H1 (cell line): ENCODE results near the gene CLCC1. TPM values are rescaled to one million over a fixed set of nuclear protein-coding genes. Genes with fewer than 3 reads are reported as not detected.

Experiments
- CTCF ChIA-PET: fragments of 300-600 bp; sonication (Branson Sonifier 250); formaldehyde crosslinking; loops from one replicate; lab custom pipeline; 2021; ENCODE audit not compliant: partially characterized antibody; lab: Charles Lee
- POLR2A ChIA-PET: fragments of 300-600 bp; sonication (Branson Sonifier 250); formaldehyde crosslinking; loops from one replicate; lab custom pipeline; 2021; ENCODE audit warnings: inconsistent platforms; ENCODE audit not compliant: partially characterized antibody; lab: Charles Lee
- DNase-seq, 2 experiments: peaks; one replicate each; pipeline versions ENCODE4 v3.0.0 to v3.0.0-alpha.2; 2010 to 2022; ENCODE audit warnings: low spot score in 2 of 2, low read depth in 1 of 2, mixed read lengths in 1 of 2
- FAIRE-seq: peaks from 2 replicates; lab custom pipeline; 2011; peaks lifted over from hg19 to GRCh38; lab: Jason Lieb, UNC
- H2AFZ ChIP-seq: 2 replicates; pipeline ENCODE4 v1.8.1; 2012; ENCODE audit warnings: low read length, inconsistent platforms
- H2AK5ac ChIP-seq: 2 replicates; pipeline ENCODE4 v1.6.1; 2013; ENCODE audit warnings: low read depth, low read length
- H2BK120ac ChIP-seq: replicated peaks from 2 replicates; pipeline ENCODE3; 2013; ENCODE audit warnings: low read depth, low read length, inconsistent platforms
- H2BK12ac ChIP-seq: 2 replicates; pipeline ENCODE4 v1.6.1; 2013; ENCODE audit warnings: low read depth, low read length
- H2BK15ac ChIP-seq: 2 replicates; pipeline ENCODE4 v1.6.1; 2013; ENCODE audit warnings: low read length
- H2BK20ac ChIP-seq: 2 replicates; pipeline ENCODE4 v1.6.1; 2013; ENCODE audit warnings: low read length
- H2BK5ac ChIP-seq: 2 replicates; pipeline ENCODE4 v1.6.1; 2013; ENCODE audit warnings: low read depth, low read length
- H3K14ac ChIP-seq: 2 replicates; pipeline ENCODE4 v1.6.1; 2013; ENCODE audit warnings: inconsistent platforms; ENCODE audit not compliant: insufficient read length
- H3K18ac ChIP-seq: 2 replicates; pipeline ENCODE4 v1.6.1; 2013; ENCODE audit warnings: low read length; ENCODE audit errors: extremely low read depth
- H3K23ac ChIP-seq: 2 replicates; pipeline ENCODE4 v1.6.1; 2013; ENCODE audit warnings: inconsistent platforms; ENCODE audit not compliant: insufficient read length
- H3K23me2 ChIP-seq: 2 replicates; pipeline ENCODE4 v1.6.1; 2013; ENCODE audit warnings: low read depth, low read length
- H3K27ac ChIP-seq: 2 replicates; pipeline ENCODE4 v1.6.1; 2011; ENCODE audit warnings: low read depth, low read length, inconsistent platforms
- H3K27me3 ChIP-seq, 4 experiments: replicated peaks in 1 of 4; 1 replicate in 1 of 4; 2 replicates in 3 of 4; pipeline versions ENCODE4 v1.6.1 to v1.8.1; 2011 to 2013; ENCODE audit warnings: low read length in 3 of 4, mild to moderate bottlenecking in 3 of 4, inconsistent platforms in 2 of 4, mixed read lengths in 2 of 4, moderate library complexity in 1 of 4; ENCODE audit not compliant: control insufficient read depth in 3 of 4, insufficient read depth in 3 of 4; ENCODE audit errors: extremely low read depth in 1 of 4
- H3K36me3 ChIP-seq, 4 experiments: 2 replicates each; pipeline versions ENCODE4 v1.6.1 to v1.8.1; 2011 to 2013; ENCODE audit warnings: mild to moderate bottlenecking in 4 of 4, low read length in 3 of 4, moderate library complexity in 2 of 4, control low read depth in 1 of 4, inconsistent platforms in 1 of 4; ENCODE audit not compliant: insufficient read depth in 4 of 4, control insufficient read depth in 2 of 4
- H3K4ac ChIP-seq: replicated peaks from 2 replicates; pipeline ENCODE3; 2013; ENCODE audit warnings: low read length, low read depth, mixed read lengths, inconsistent platforms; ENCODE audit not compliant: insufficient read length
- H3K4me1 ChIP-seq, 4 experiments: replicated peaks in 1 of 4; 1 replicate in 1 of 4; 2 replicates in 3 of 4; pipeline versions ENCODE4 v1.6.1 to v1.8.1; 2011 to 2013; ENCODE audit warnings: low read length in 3 of 4, inconsistent platforms in 2 of 4, mixed read lengths in 1 of 4; ENCODE audit not compliant: insufficient read depth in 4 of 4, control insufficient read depth in 3 of 4
- H3K4me2 ChIP-seq, 2 experiments: 2 replicates each; pipeline versions ENCODE4 v1.6.1 to v1.8.1; 2011 to 2013; ENCODE audit warnings: low read depth in 2 of 2, low read length in 2 of 2, control low read depth in 1 of 2, inconsistent platforms in 1 of 2, mild to moderate bottlenecking in 1 of 2; ENCODE audit not compliant: insufficient read depth in 1 of 2
- H3K4me3 ChIP-seq, 4 experiments: fragments of 200-600, 300-600 bp in 1 of 4; sonication (generic), shearing (Covaris generic), sonication (Bioruptor Twin) in 1 of 4; 2 replicates each; pipeline versions ENCODE4 v1.5.1 to v1.8.1; 2011 to 2016; ENCODE audit warnings: low read length in 4 of 4, low read depth in 3 of 4, control low read depth in 2 of 4, inconsistent platforms in 2 of 4, mild to moderate bottlenecking in 2 of 4, mixed read lengths in 1 of 4, moderate library complexity in 1 of 4; ENCODE audit not compliant: insufficient read depth in 2 of 4; ENCODE audit errors: extremely low read depth in 1 of 4
- H3K56ac ChIP-seq: replicated peaks from 2 replicates; pipeline ENCODE3; 2013; ENCODE audit warnings: low read depth, mild to moderate bottlenecking, mixed read lengths, low read length, inconsistent platforms; ENCODE audit not compliant: insufficient read length
- H3K79me1 ChIP-seq: 2 replicates; pipeline ENCODE4 v1.6.1; 2013; ENCODE audit warnings: low read depth, low read length, control low read depth
- H3K79me2 ChIP-seq, 2 experiments: 2 replicates each; pipeline versions ENCODE4 v1.6.1 to v1.8.1; 2012 to 2013; ENCODE audit warnings: low read length in 2 of 2, mild to moderate bottlenecking in 2 of 2, inconsistent platforms in 1 of 2; ENCODE audit not compliant: insufficient read depth in 2 of 2, control insufficient read depth in 1 of 2
- H3K9ac ChIP-seq, 4 experiments: replicated peaks in 1 of 4; 1 replicate in 1 of 4; 2 replicates in 3 of 4; pipeline versions ENCODE4 v1.6.1 to v1.8.1; 2011 to 2013; ENCODE audit warnings: low read depth in 3 of 4, low read length in 3 of 4, control low read depth in 2 of 4, mild to moderate bottlenecking in 2 of 4, moderate library complexity in 2 of 4, inconsistent platforms in 1 of 4; ENCODE audit errors: extremely low read depth in 1 of 4
- H3K9me3 ChIP-seq, 2 experiments: 2 replicates each; pipeline versions ENCODE4 v1.6.1 to v1.8.1; 2012 to 2013; ENCODE audit warnings: mild to moderate bottlenecking in 2 of 2, moderate library complexity in 2 of 2, control low read depth in 1 of 2, inconsistent platforms in 1 of 2, low read depth in 1 of 2, low read length in 1 of 2, mixed read lengths in 1 of 2; ENCODE audit not compliant: insufficient read depth in 2 of 2
- H4K20me1 ChIP-seq, 2 experiments: replicated peaks in 1 of 2; 2 replicates each; pipeline versions ENCODE3 to v1.8.1; 2011 to 2013; ENCODE audit warnings: inconsistent platforms in 2 of 2, low read length in 2 of 2, mild to moderate bottlenecking in 1 of 2; ENCODE audit not compliant: insufficient read depth in 2 of 2, control insufficient read depth in 1 of 2
- H4K5ac ChIP-seq: 2 replicates; pipeline ENCODE4 v1.6.1; 2013; ENCODE audit warnings: low read length, low read depth, mixed read lengths, inconsistent platforms; ENCODE audit not compliant: insufficient read length
- H4K8ac ChIP-seq: 2 replicates; pipeline ENCODE4 v1.8.0; 2013; ENCODE audit warnings: mild to moderate bottlenecking, moderate library complexity, low read length, inconsistent platforms; ENCODE audit not compliant: insufficient read depth; ENCODE audit errors: extremely low read depth
- H4K91ac ChIP-seq: replicated peaks from 2 replicates; pipeline ENCODE3; 2013; ENCODE audit warnings: low read length, mixed read lengths, inconsistent platforms; ENCODE audit not compliant: insufficient read length
- CEBPB ChIP-seq: IDR thresholded peaks from 2 replicates; pipeline ENCODE4 v1.6.1; 2012; ENCODE audit warnings: low read depth, low read length
- CTBP2 ChIP-seq: IDR thresholded peaks from 2 replicates; pipeline ENCODE4 v1.7.0; 2011; ENCODE audit warnings: borderline replicate concordance, mild to moderate bottlenecking, moderate library complexity, mixed read lengths, low read length; ENCODE audit not compliant: insufficient read depth, insufficient read length
- EP300 ChIP-seq, 2 experiments: IDR thresholded peaks; 1 replicate in 1 of 2; 2 replicates in 1 of 2; pipeline ENCODE4 v1.6.1; 2011 to 2012; ENCODE audit warnings: low read depth in 2 of 2, low read length in 2 of 2, mild to moderate bottlenecking in 2 of 2, borderline replicate concordance in 1 of 2, inconsistent platforms in 1 of 2, moderate library complexity in 1 of 2
- JUND ChIP-seq: IDR thresholded peaks from 2 replicates; pipeline ENCODE4 v1.6.1; 2011; ENCODE audit warnings: mild to moderate bottlenecking, improper control_type of control experiment, low read length
- KDM1A ChIP-seq: fragments of 200-600, 300-600 bp; sonication (generic); IDR thresholded peaks from 2 replicates; pipeline ENCODE4 v1.7.1; 2016; ENCODE audit warnings: mild to moderate bottlenecking, low read length, borderline replicate concordance
- MAX ChIP-seq: IDR thresholded peaks from 2 replicates; pipeline ENCODE4 v1.6.1; 2012; ENCODE audit warnings: inconsistent platforms
- SRF ChIP-seq: IDR thresholded peaks from 2 replicates; pipeline ENCODE4 v1.6.1; 2011; ENCODE audit warnings: mild to moderate bottlenecking, low read depth, low read length, moderate library complexity
- SUZ12 ChIP-seq: fragments of 200-600 bp; sonication (generic); IDR thresholded peaks from 2 replicates; pipeline ENCODE4 v1.6.1; 2012; ENCODE audit warnings: mild to moderate bottlenecking, inconsistent platforms, low read length, moderate library complexity, mixed read lengths
- TBP ChIP-seq: IDR thresholded peaks from 2 replicates; pipeline ENCODE4 v1.6.1; 2011; ENCODE audit warnings: low read depth, low read length, improper control_type of control experiment
- WGBS, 2 experiments: shearing (Covaris generic) in 1 of 2; methylation state at CpG; one replicate each; pipeline versions ENCODE4 v1.1.6 to v1.1.7; 2013 to 2015; ENCODE audit warnings: low lambda C conversion rate in 2 of 2, mixed read lengths in 2 of 2, inconsistent platforms in 1 of 2, low coverage in 1 of 2, missing lambda C conversion rate in 1 of 2; ENCODE audit not compliant: insufficient replicate concordance in 2 of 2, insufficient coverage in 1 of 2, insufficient read length in 1 of 2; ENCODE audit errors: extremely low coverage in 1 of 2, missing lambda C conversion rate in 1 of 2; 5-methylcytosine and 5-hydroxymethylcytosine counted together
- polyA plus RNA-seq, 7 experiments: library from polyadenylated mRNA; depleted of rRNA in 3 of 7; stranded (reverse) in 5 of 7; unstranded in 2 of 7; fragments of >200 nt in 5 of 7; fragments of 200-250 nt in 2 of 7; gene quantifications; 1 replicate in 5 of 7; 2 replicates in 1 of 7; 4 replicates in 1 of 7; pipeline versions ENCODE4 v1.2.1 to v1.2.3, GENCODE V29; 2011 to 2013; ENCODE audit warnings: missing spikeins in 2 of 7, mixed read lengths in 2 of 7
- total RNA-seq: library from RNA; stranded (reverse); fragmentation: NEBNext Ultra II Directional; extraction: Animal tissue kit (Norgen Biotek cat#: 25700); gene quantifications from 2 replicates; pipeline ENCODE4 v1.2.1, GENCODE V29; 2021

CLCC1 gene
- total and polyA plus RNA-seq, 2 of the 8 experiments (the other 6 are each of a cell fraction or from before 2014, with no cell fraction given), result 8.1 to 23.8 TPM

- H2BK15ac ChIP-seq, result no peak overlapping the region
- H3K56ac ChIP-seq, result no peak overlapping the region
- H2BK5ac ChIP-seq, result no peak overlapping the region
- no peak overlapping the region for H3K14ac ChIP-seq
- H3K36me3 ChIP-seq, result peaks cover 0 to 4% (median 1%) of the 10 kb centered on the region in 4 experiments; a peak in 4 of 8 replicates
- no peak overlapping the region for H3K23ac ChIP-seq
- no peaks in the 10 kb centered on the region for H3K9me3 ChIP-seq
- no peak overlapping the region for H3K4me2 ChIP-seq
- no peaks in the 10 kb centered on the region for H3K79me1 ChIP-seq
- H4K8ac ChIP-seq, result no peak overlapping the region
- no peak overlapping the region for H4K91ac ChIP-seq
- no peak overlapping the region for H3K18ac ChIP-seq
- no peak overlapping the region for H2BK20ac ChIP-seq
- DNase-seq (no peak), FAIRE-seq (no peak)
- H3K4ac ChIP-seq, result no peak overlapping the region
- TF ChIP-seq CEBPB (no peak), MAX (no peak), JUND (no peak), SRF (no peak), CTBP2 (no peak), SUZ12 (no peak), TBP (no peak), KDM1A (no peak), EP300 (IDR thresholded peaks at IDR 0.05; ENCODE audit: borderline replicate concordance in 1 of 2, low read depth in 2 of 2, low read length in 2 of 2) (no peak)
- no peak overlapping the region for H3K9ac ChIP-seq
- H3K79me2 ChIP-seq, result no peaks in the 10 kb centered on the region
- H3K4me3 ChIP-seq, result no peak overlapping the region
- peaks cover 0 to 1% of the 10 kb centered on the region in 2 experiments for H4K20me1 ChIP-seq
- no peak overlapping the region for H4K5ac ChIP-seq
- no peaks in the 10 kb centered on the region for H3K4me1 ChIP-seq
- no peak overlapping the region for H2AFZ ChIP-seq
- ChIA-PET POLR2A (no interaction called here), CTCF (interaction anchor here (1.4 kb wide), 1 partner anchor 101 kb away, joined by 4 read pairs; a partner anchor contains a TSS)
- H3K23me2 ChIP-seq, result no peaks in the 10 kb centered on the region
- no peak overlapping the region for H2BK120ac ChIP-seq
- H2AK5ac ChIP-seq, result no peak overlapping the region
- H2BK12ac ChIP-seq, result no peak overlapping the region
- H3K27me3 ChIP-seq, result no peaks in the 10 kb centered on the region
- WGBS, 2 experiments, result 89% methylated on average over 7 of the region's 7 CpGs; no CpG with 5 or more reads in 1 of the 2 experiments
- H3K27ac ChIP-seq, result no peak overlapping the region
These were observed 48.1 kb upstream of the CLCC1 start for GRCh38 chr1:109011335-109011734.
